Measurements from ENCODE around the gene DOLK.

Gene DOLK

DNA sequence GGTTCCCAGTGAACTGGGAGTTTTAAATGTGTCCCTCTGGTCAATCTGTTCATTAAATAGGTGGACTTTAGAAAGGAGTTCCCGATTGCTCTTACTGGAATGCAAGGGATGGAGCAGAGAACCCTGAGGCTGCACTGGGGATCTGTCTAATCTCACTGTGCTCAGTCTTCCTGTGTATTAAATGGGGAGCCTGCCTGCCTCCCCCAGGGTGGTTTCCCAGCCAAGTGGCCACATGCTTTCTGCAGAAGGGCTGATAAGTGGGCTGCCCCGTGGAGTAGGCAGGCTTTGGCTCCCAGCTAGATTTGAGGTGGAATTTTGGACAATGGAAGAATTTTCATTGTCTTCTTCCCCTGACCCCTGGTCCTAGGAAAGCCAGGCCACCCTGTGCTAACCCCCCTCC lies 40.7 kb downstream of the DOLK start:
- no peak overlapping the region for H3K4me3 ChIP-seq (ENCODE audit: low read depth, low read length)
- TF ChIP-seq, protein P1, sequence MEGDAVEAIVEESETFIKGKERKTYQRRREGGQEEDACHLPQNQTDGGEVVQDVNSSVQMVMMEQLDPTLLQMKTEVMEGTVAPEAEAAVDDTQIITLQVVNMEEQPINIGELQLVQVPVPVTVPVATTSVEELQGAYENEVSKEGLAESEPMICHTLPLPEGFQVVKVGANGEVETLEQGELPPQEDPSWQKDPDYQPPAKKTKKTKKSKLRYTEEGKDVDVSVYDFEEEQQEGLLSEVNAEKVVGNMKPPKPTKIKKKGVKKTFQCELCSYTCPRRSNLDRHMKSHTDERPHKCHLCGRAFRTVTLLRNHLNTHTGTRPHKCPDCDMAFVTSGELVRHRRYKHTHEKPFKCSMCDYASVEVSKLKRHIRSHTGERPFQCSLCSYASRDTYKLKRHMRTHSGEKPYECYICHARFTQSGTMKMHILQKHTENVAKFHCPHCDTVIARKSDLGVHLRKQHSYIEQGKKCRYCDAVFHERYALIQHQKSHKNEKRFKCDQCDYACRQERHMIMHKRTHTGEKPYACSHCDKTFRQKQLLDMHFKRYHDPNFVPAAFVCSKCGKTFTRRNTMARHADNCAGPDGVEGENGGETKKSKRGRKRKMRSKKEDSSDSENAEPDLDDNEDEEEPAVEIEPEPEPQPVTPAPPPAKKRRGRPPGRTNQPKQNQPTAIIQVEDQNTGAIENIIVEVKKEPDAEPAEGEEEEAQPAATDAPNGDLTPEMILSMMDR (IDR thresholded peaks at IDR 0.05; ENCODE audit: low read depth, low read length, missing control alignments): no peak

DNA sequence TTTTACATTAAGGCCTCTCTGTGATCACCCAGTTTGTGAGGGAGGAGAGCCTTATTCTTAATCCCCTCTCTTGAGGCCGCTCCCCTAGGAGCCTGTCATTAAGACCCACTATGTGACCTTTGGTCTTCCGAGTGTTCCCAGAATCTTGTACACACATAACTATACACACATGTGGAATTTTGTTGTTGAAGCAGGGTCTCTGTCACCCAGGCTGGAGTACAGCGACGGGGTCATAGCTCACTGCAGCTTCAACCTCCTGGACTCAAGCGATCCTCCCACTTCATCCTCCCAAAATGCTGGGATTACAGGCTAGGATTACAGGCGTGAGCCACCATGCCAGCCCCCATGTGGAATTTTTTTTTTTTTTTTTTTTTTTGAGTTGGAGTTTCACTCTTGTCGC lies 41.4 kb downstream of the DOLK start:
- DNase-seq (ENCODE audit: low read depth): no peak
- no peak overlapping the region for H3K4me3 ChIP-seq (ENCODE audit: low read depth, low read length)
- TF ChIP-seq, protein P1 (IDR thresholded peaks at IDR 0.05; ENCODE audit: low read depth, low read length, missing control alignments): no peak

More for the DNA sequence above, 40.7 kb downstream of the DOLK start:
- DNase-seq (ENCODE audit: low read depth): no peak

DNA sequence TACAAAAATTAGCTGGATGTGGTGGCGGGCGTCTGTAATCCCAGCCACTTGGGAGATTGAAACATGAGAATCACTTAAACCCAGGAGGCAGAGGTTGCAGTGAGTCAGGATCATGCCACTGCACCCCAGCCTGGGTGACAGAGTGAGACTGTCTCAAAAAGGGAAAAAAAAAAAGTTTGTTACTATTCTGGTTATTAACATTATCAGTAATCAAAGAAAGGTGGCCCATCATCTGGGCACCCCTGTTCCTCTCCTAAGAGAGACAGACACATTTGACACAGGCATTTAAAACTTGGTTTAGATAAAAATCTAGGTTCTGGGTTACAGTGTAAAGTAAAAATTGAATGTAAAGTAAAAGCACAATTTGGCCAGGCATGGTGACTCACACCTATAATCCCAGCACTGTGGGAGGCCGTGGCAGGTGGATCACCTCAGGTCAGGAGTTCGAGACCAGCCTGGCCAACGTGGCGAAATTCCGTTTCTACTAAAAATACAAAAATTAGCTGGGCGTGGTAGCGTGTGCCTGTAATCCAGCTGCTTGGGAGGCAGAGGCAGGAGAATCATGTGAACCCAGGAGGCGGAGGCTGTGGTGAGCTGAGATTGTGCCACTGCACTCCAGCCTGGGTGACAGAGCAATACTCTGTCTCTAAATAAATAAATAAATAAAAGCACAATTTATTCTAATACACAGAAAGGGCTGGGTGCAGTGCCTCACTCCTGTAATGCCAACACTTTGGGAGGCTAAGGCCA lies 43.4 kb downstream of the DOLK start:
- H3K4me3 ChIP-seq (ENCODE audit: low read depth, low read length): no peak overlapping the region
- TF ChIP-seq, protein P1 (IDR thresholded peaks at IDR 0.05; ENCODE audit: low read depth, low read length, missing control alignments): no peak
- DNase-seq (ENCODE audit: low read depth): no peak

DNA sequence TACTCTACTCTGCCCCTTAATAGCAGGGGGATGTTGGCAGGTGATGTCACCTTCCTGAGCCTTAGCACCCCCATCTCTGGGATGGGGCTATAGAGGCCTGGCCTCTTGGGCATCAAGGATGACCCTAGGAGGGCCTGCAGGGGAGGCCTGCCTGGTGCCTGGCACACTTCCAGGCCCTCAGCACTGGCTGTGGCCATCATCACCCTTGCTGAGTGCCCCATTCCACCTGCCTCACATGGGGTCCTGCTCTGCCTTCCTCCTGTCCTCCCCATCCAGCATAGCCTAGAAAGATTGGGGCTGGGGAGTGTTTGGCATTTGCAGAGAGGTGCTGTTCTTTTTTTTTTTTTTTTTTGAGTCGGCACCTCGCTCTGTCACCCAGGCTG lies 44.3 kb downstream of the DOLK start:
- H3K4me3 ChIP-seq (ENCODE audit: low read depth, low read length): no peak overlapping the region
- no peak for DNase-seq (ENCODE audit: low read depth)
- TF ChIP-seq, protein P1 (IDR thresholded peaks at IDR 0.05; ENCODE audit: low read depth, low read length, missing control alignments): no peak

DNA sequence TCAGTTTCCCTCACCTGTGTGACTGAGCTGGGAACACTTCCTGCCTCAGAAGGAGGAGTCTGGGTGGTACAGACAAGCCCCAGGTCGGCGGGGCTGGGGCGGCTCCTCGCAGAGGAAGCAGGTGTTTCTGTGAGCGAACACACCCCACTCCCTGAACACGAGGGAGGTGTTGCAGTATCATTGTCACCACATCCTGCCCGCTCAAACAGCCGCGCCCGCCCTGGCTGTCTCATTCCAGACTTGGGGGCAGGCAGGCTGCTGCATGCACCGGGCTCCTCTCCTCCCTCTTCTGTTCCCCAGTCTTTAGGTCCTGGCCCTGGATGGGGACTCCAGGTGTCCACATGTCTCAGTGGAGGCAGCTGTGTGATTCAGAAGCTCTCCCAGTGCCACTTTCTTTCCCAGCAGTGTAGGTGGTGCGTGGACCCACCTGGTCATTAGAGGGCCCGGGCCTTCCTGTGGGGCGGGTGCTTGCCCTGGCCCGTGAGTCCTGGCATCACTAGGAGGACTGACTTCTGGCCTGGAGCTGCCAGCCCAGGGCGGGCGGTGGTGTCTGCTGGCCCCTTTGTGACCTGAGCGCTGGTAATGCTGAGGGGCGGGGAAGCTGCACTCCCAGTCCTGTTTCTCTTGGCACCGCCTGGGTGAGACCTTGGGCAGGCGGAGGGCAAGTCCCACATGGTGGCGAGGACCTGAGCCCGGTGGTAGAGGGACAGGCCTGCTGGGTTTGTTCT lies 44.9 kb downstream of the DOLK start:
- H3K4me3 ChIP-seq (ENCODE audit: low read depth, low read length): no peak overlapping the region
- TF ChIP-seq, protein P1 (IDR thresholded peaks at IDR 0.05; ENCODE audit: low read depth, low read length, missing control alignments): no peak
- DNase-seq (ENCODE audit: low read depth): peak; percentile 70

DNA sequence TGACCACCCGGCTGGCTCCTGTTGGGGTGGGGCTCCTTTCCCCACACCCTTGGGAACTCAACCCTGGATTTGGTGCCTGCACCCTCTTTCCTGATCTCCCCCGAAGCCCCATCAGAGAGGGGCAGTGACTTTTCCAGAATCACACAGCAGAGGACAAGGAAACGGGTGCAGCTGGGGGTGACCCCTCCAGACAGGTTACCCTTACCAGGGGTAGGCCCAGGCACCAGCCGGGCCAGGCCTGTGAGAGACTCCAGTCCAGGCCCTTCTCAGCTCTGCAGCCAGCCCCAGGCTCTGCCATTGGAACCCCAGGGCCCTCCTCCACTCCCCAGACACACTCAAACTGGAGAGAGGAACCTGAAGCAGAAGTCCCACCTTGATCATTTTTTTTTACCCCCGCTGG lies 45.6 kb downstream of the DOLK start:
- TF ChIP-seq, protein P1 (IDR thresholded peaks at IDR 0.05; ENCODE audit: low read depth, low read length, missing control alignments): no peak
- no peak overlapping the region for H3K4me3 ChIP-seq (ENCODE audit: low read depth, low read length)
- no peak for DNase-seq (ENCODE audit: low read depth)
